Liver (tissue), 9 donors: ENCODE data around the gene CREB5. TPM values are rescaled to one million over a fixed set of nuclear protein-coding genes. Genes with fewer than 3 reads are reported as not detected.

ENCODE experiments used
- DNase-seq: peaks from one replicate; pipeline ENCODE4 v3.0.0-alpha.2; 2017; ENCODE audit warnings: low spot score
- H3K27ac ChIP-seq, 2 donors: one replicate each; pipeline ENCODE4 v1.7.0; 2013; ENCODE audit warnings: inconsistent platforms in 2 of 2, low read length in 2 of 2, control low read depth in 1 of 2, low read depth in 1 of 2, mild to moderate bottlenecking in 1 of 2
- H3K27me3 ChIP-seq, 4 donors: one replicate each; pipeline versions ENCODE4 v1.6.1 to v1.7.0; 2013; ENCODE audit warnings: low read length in 3 of 4, inconsistent platforms in 1 of 4, mild to moderate bottlenecking in 1 of 4, moderate library complexity in 1 of 4; ENCODE audit not compliant: control insufficient read depth in 4 of 4, insufficient read depth in 4 of 4
- H3K36me3 ChIP-seq, 4 donors: one replicate each; pipeline versions ENCODE4 v1.6.1 to v1.7.0; 2013; ENCODE audit warnings: low read length in 3 of 4, mild to moderate bottlenecking in 3 of 4, low read depth in 1 of 4, moderate library complexity in 1 of 4; ENCODE audit not compliant: control insufficient read depth in 4 of 4, insufficient read depth in 3 of 4
- H3K4me1 ChIP-seq, 4 donors: one replicate each; pipeline versions ENCODE4 v1.6.1 to v1.7.0; 2013; ENCODE audit warnings: low read length in 3 of 4, mild to moderate bottlenecking in 3 of 4, moderate library complexity in 1 of 4; ENCODE audit not compliant: control insufficient read depth in 4 of 4, insufficient read depth in 4 of 4
- H3K4me3 ChIP-seq, 3 donors: one replicate each; pipeline versions ENCODE4 v1.6.1 to v1.7.0; 2013; ENCODE audit warnings: low read length in 3 of 3, control low read depth in 1 of 3, low read depth in 1 of 3, mild to moderate bottlenecking in 1 of 3
- H3K9ac ChIP-seq, 2 donors: one replicate each; pipeline ENCODE4 v1.7.0; 2013; ENCODE audit warnings: low read length in 2 of 2, mild to moderate bottlenecking in 2 of 2, moderate library complexity in 2 of 2, control low read depth in 1 of 2, low read depth in 1 of 2
- H3K9me3 ChIP-seq, 4 donors: one replicate each; pipeline versions ENCODE4 v1.6.1 to v1.7.0; 2013; ENCODE audit warnings: low read length in 3 of 4; ENCODE audit not compliant: control insufficient read depth in 4 of 4
- ATF3 ChIP-seq: IDR thresholded peaks from 2 replicates; pipeline ENCODE4 v1.6.1; 2016; ENCODE audit warnings: antibody characterized with exemption
- CTCF ChIP-seq: fragments of 150-350 bp; IDR thresholded peaks from 2 replicates; pipeline ENCODE4 v1.5.1; 2017; ENCODE audit warnings: improper control_type of control experiment, low read depth, low read length; ENCODE audit not compliant: missing input control
- EGR1 ChIP-seq, 2 donors: IDR thresholded peaks; 2 replicates each; pipeline ENCODE4 v1.6.1; 2016 to 2018; ENCODE audit warnings: antibody characterized with exemption in 2 of 2, low read depth in 2 of 2
- FOXA1 ChIP-seq: IDR thresholded peaks from 2 replicates; pipeline ENCODE4 v1.6.1; 2016; ENCODE audit warnings: antibody characterized with exemption
- FOXA2 ChIP-seq: IDR thresholded peaks from 2 replicates; pipeline ENCODE4 v1.6.1; 2016; ENCODE audit warnings: antibody characterized with exemption
- GABPA ChIP-seq, 2 donors: IDR thresholded peaks in 1 of 2; conservative IDR thresholded peaks in 1 of 2; 2 replicates each; pipeline ENCODE4 v1.6.1; 2016; ENCODE audit warnings: antibody characterized with exemption in 2 of 2, mild to moderate bottlenecking in 1 of 2, moderate library complexity in 1 of 2
- HNF4A ChIP-seq, 2 donors: conservative IDR thresholded peaks; 2 replicates each; pipeline ENCODE4 v1.6.1; 2016; ENCODE audit warnings: antibody characterized with exemption in 2 of 2, mild to moderate bottlenecking in 2 of 2
- HNF4G ChIP-seq: IDR thresholded peaks from 2 replicates; pipeline ENCODE4 v1.6.1; 2016; ENCODE audit warnings: antibody characterized with exemption
- JUND ChIP-seq, 2 donors: IDR thresholded peaks; 2 replicates each; pipeline ENCODE4 v1.6.1; 2016; ENCODE audit warnings: antibody characterized with exemption in 2 of 2
- MAX ChIP-seq: IDR thresholded peaks from 2 replicates; pipeline ENCODE4 v1.6.1; 2016; ENCODE audit warnings: antibody characterized with exemption
- NR2F2 ChIP-seq: IDR thresholded peaks from 2 replicates; pipeline ENCODE4 v1.6.1; 2016; ENCODE audit warnings: antibody characterized with exemption
- RAD21 ChIP-seq, 2 donors: IDR thresholded peaks; 2 replicates each; pipeline ENCODE4 v1.6.1; 2016; ENCODE audit warnings: antibody characterized with exemption in 2 of 2, mild to moderate bottlenecking in 2 of 2
- REST ChIP-seq: IDR thresholded peaks from 2 replicates; pipeline ENCODE4 v1.6.1; 2016; ENCODE audit warnings: antibody characterized with exemption, mild to moderate bottlenecking
- RXRA ChIP-seq, 2 donors: IDR thresholded peaks; 2 replicates each; pipeline ENCODE4 v1.6.1; 2017 to 2018; ENCODE audit warnings: antibody characterized with exemption in 2 of 2, mild to moderate bottlenecking in 1 of 2
- SP1 ChIP-seq: IDR thresholded peaks from 2 replicates; pipeline ENCODE4 v1.6.1; 2018; ENCODE audit warnings: antibody characterized with exemption, mild to moderate bottlenecking
- TAF1 ChIP-seq: conservative IDR thresholded peaks from 2 replicates; pipeline ENCODE4 v1.6.1; 2016; ENCODE audit warnings: antibody characterized with exemption, mild to moderate bottlenecking
- YY1 ChIP-seq: IDR thresholded peaks from 2 replicates; pipeline ENCODE4 v1.6.1; 2016; ENCODE audit warnings: antibody characterized with exemption, mild to moderate bottlenecking
- ZBTB33 ChIP-seq: IDR thresholded peaks from 2 replicates; pipeline ENCODE4 v1.6.1; 2016; ENCODE audit warnings: antibody characterized with exemption
- WGBS: extraction: QIAGEN DNeasy Blood & Tissue Kit; methylation state at CpG from one replicate; pipeline ENCODE4 v1.1.7; 2013; 5-methylcytosine and 5-hydroxymethylcytosine counted together
- polyA plus RNA-seq, 2 donors: library from polyadenylated mRNA; stranded (reverse) in 1 of 2; unstranded in 1 of 2; fragments of 200-250 nt in 1 of 2; fragments of >200 nt in 1 of 2; fragmentation: Nextera tagmentation in 1 of 2; extraction: Ambion mirVana in 1 of 2; gene quantifications; one replicate each; pipeline versions ENCODE4 v1.2.1 to v1.2.3, GENCODE V29; 2013 to 2015
- total RNA-seq, 2 donors: library from RNA; depleted of rRNA; stranded (reverse); fragments of >200 nt; gene quantifications; one replicate each; pipeline ENCODE4 v1.2.3, GENCODE V29; 2014
- donor health status: healthy.
- donor health status: healthy.
- donor health status: healthy.
- donor health status: healthy.
- donor health status: healthy.

CREB5 gene
- total and polyA plus RNA-seq, 4 donors: 0.25 to 0.92 (median 0.67) TPM

GRCh38 chr7:28375729-28376128 lies 36.6 kb upstream of the CREB5 start:
- TF ChIP-seq RAD21 (IDR thresholded peaks at IDR 0.05) (no peak), FOXA1 (no peak), NR2F2 (no peak), HNF4G (no peak), FOXA2 (no peak), HNF4A (conservative IDR thresholded peaks at IDR 0.05) (no peak), JUND (IDR thresholded peaks at IDR 0.05) (no peak), REST (no peak), TAF1 (no peak), YY1 (no peak), ZBTB33 (no peak), ATF3 (no peak), CTCF (no peak), GABPA (IDR thresholded peaks at IDR 0.05 in 1 of 2, conservative IDR thresholded peaks at IDR 0.05 in 1 of 2) (no peak), RXRA (IDR thresholded peaks at IDR 0.05) (no peak), SP1 (no peak), MAX (no peak), EGR1 (IDR thresholded peaks at IDR 0.05; ENCODE audit: low read depth in 2 of 2) (no peak)
- H3K4me3 ChIP-seq: no peak overlapping the region
- H3K9ac ChIP-seq: no peak overlapping the region
- no peak overlapping the region for H3K27ac ChIP-seq
- DNase-seq: no peak
- H3K27me3 ChIP-seq: peaks cover 0 to 3% (median 0%) of the 10 kb centered on the region in 4 donors
- H3K36me3 ChIP-seq: no peaks in the 10 kb centered on the region
- H3K4me1 ChIP-seq: no peaks in the 10 kb centered on the region
- H3K9me3 ChIP-seq: no peaks in the 10 kb centered on the region
- WGBS: 75% methylated on average over 1 of the region's 1 CpG
